Neural cell (in vitro differentiated cells): Measurements from ENCODE around the gene TYW1B. TPM values are rescaled to one million over a fixed set of nuclear protein-coding genes. Genes with fewer than 3 reads are reported as not detected.
"Not testable (repeated sequence)": the region's sequence is repeated elsewhere in the genome, so short reads cannot be mapped to it uniquely, and the experiment has no call there.

Experiments used
- H2AFZ ChIP-seq: fragments of 200-600, 300-800 bp; sonication (generic), shearing (Covaris generic); 2 replicates; pipeline ENCODE4 v1.6.0; 2014; ENCODE audit warnings: low read depth, mild to moderate bottlenecking, antibody characterized with exemption, low read length, moderate library complexity
- H3F3A ChIP-seq: fragments of 200-600 bp; shearing (Covaris generic); 2 replicates; pipeline ENCODE4 v1.6.1; 2016; ENCODE audit warnings: mild to moderate bottlenecking, moderate library complexity, mixed read lengths, antibody characterized with exemption, low read length; ENCODE audit not compliant: insufficient read depth, poor library complexity, severe bottlenecking
- H3K27ac ChIP-seq: fragments of 200-600, 300-800 bp; sonication (generic), shearing (Covaris generic); 2 replicates; pipeline ENCODE4 v1.5.1; 2014; ENCODE audit warnings: mild to moderate bottlenecking, low read length, moderate library complexity
- H3K27me3 ChIP-seq: fragments of 300-800, 200-600 bp; sonication (generic), shearing (Covaris generic); 2 replicates; pipeline ENCODE4 v1.6.0; 2014; ENCODE audit warnings: mild to moderate bottlenecking, low read depth, low read length, moderate library complexity; ENCODE audit not compliant: insufficient read depth
- H3K36me3 ChIP-seq: fragments of 300-800, 200-600 bp; sonication (generic), shearing (Covaris generic); 2 replicates; pipeline ENCODE4 v1.5.1; 2014; ENCODE audit warnings: mild to moderate bottlenecking, antibody characterized with exemption, low read length, moderate library complexity; ENCODE audit not compliant: insufficient read depth
- H3K4me2 ChIP-seq: fragments of 300-800, 200-600 bp; sonication (generic), shearing (Covaris generic); 2 replicates; pipeline ENCODE4 v1.6.0; 2014; ENCODE audit warnings: mild to moderate bottlenecking, low read length
- H3K4me3 ChIP-seq: fragments of 300-800, 200-600 bp; sonication (generic), shearing (Covaris generic); 2 replicates; pipeline ENCODE4 v1.5.1; 2014; ENCODE audit warnings: mild to moderate bottlenecking, low read length, moderate library complexity
- H3K79me2 ChIP-seq: fragments of 200-600 bp; shearing (Covaris generic); replicated peaks from 2 replicates; pipeline ENCODE4 v1.6.0; 2014; ENCODE audit warnings: mild to moderate bottlenecking, low read length, moderate library complexity; ENCODE audit not compliant: insufficient read depth
- H3K9ac ChIP-seq: fragments of 300-800, 200-600 bp; sonication (generic), shearing (Covaris generic); 2 replicates; pipeline ENCODE4 v1.6.1; 2016; ENCODE audit warnings: mild to moderate bottlenecking, low read length, mixed read lengths
- H3K9me2 ChIP-seq: fragments of 200-600 bp; shearing (Covaris generic); 2 replicates; pipeline ENCODE4 v1.6.1; 2016; ENCODE audit warnings: mild to moderate bottlenecking, low read length, mixed read lengths; ENCODE audit not compliant: insufficient read depth
- H3K9me3 ChIP-seq: fragments of 200-600, 300-800 bp; sonication (generic), shearing (Covaris generic); 2 replicates; pipeline ENCODE4 v1.6.1; 2016; ENCODE audit warnings: mild to moderate bottlenecking, mixed run types, low read length, moderate library complexity, mixed read lengths
- H4K20me1 ChIP-seq: fragments of 200-600 bp; shearing (Covaris generic); 2 replicates; pipeline ENCODE4 v1.6.1; 2016; ENCODE audit warnings: mild to moderate bottlenecking, mixed run types; ENCODE audit not compliant: insufficient read depth
- polyA plus RNA-seq: library from polyadenylated mRNA; depleted of rRNA; stranded (reverse); fragments of >200 nt; gene quantifications from 2 replicates; pipeline ENCODE4 v1.2.3, GENCODE V29; 2014

Gene TYW1B
- polyA plus RNA-seq, 1 donor from 2014 or later = 0.97 TPM

DNA sequence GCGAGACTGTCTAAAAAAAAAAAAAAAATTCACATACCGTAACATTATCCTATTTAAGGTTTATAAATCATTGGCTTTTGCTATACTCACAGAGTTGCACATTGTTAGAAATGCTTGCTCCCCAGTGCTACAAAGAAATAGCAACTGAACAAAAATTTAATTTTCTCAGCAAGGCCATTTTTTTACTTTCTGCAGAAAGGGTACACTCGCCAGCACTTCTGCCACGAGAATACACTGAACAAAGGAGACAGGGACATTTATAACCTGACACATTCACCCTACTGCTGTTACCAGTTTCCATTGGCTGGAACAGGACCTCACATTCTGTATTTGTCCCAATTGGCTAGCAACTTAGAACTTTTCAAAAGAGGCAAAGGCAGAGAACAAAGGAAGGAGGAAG lies 92.1 kb downstream of the TYW1B start:
- not testable (repeated sequence) for H3K36me3 ChIP-seq, H4K20me1 ChIP-seq, H3K9me3 ChIP-seq, H3F3A ChIP-seq, H3K9ac ChIP-seq, H3K4me2 ChIP-seq, H3K9me2 ChIP-seq, H3K27me3 ChIP-seq, H3K27ac ChIP-seq, H3K4me3 ChIP-seq, H3K79me2 ChIP-seq, H2AFZ ChIP-seq

DNA sequence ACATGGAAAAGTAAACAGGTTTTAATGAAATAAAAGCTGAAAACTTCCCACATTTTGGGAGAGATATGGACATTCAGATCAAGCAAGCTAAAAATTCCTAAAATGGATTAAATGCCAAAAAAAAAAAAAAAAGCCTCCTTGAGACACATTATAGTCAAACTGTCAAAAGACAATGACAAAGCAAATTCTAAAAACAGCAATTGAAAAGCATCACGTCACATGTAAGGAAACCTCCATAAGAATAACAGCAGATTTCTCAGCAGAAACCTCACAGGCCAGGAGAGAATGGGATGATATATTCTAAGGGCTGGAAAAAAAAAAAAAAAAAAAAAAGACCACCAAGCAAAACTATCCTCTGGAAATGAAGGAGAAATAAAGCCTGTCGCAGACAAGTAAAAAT lies 97.2 kb downstream of the TYW1B start:
- not testable (repeated sequence) for H2AFZ ChIP-seq, H3K27me3 ChIP-seq, H3K9me2 ChIP-seq, H3K36me3 ChIP-seq, H3K9me3 ChIP-seq, H3F3A ChIP-seq, H3K79me2 ChIP-seq, H3K4me2 ChIP-seq, H4K20me1 ChIP-seq, H3K27ac ChIP-seq, H3K9ac ChIP-seq, H3K4me3 ChIP-seq

DNA sequence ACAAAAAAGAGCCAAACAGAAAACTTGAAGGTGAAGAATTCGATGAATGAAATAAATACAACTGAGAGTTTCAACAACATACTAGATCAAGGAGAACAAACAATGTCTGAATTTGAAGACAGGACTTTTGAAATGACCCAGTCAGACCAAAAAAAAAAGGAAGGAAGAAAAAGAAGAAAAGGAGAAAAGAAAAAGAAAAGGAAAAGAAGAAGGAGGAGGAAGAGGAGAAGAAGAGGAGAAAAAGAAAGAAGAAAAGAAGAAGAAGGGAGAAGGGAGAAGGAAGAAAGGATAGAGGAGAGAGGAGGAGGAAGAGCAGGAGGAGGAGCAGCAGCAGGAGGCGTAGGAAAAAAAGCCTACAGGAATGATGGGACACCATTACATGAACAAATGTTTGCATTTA lies 97.6 kb downstream of the TYW1B start:
- H3K9me2 ChIP-seq, H2AFZ ChIP-seq, H3K79me2 ChIP-seq, H3K36me3 ChIP-seq, H3K27ac ChIP-seq, H3K4me2 ChIP-seq, H3K9me3 ChIP-seq, H4K20me1 ChIP-seq, H3K27me3 ChIP-seq, H3F3A ChIP-seq, H3K4me3 ChIP-seq, H3K9ac ChIP-seq: not testable (repeated sequence)

DNA sequence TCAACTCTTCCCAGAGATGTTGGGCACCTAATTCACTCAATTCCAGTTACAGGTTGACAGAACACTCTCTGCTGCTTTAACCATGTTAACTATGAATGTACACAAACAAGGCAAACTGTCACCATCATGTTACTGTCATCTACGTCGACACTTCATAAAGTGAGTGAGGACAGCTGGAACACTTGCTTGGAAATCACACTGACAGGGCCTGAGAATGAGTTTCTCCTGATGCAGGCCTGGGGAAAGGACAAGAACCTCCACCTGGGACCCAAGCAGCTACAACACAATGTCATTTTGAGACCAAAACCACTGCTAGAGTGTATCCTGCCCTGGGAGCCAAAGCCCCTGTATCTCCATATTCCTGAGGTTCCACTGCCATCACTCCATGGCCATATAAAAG lies 98.9 kb downstream of the TYW1B start:
- not testable (repeated sequence) for H3K4me3 ChIP-seq, H3K27me3 ChIP-seq

DNA sequence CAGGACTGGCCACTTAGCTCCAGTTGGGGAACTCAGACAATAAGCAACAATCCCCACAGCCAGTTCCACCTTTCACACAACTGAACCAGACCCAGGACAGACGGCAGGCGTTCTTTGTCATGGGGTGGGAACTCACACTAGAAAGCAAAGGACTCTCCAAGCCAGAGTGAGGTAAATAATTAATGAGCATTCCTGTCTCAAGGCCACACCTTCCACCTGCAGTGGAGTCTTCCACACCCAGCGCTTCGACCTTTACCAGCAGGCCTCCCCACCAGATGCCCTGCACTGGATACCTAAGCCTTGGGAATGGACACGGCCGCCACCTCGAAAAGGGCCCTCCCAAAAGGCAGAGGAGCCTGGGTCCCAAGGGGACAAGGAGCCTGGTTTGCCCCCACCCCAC lies 105.3 kb downstream of the TYW1B start:
- H4K20me1 ChIP-seq, H3K4me3 ChIP-seq, H3K27me3 ChIP-seq, H3K4me2 ChIP-seq, H3K36me3 ChIP-seq, H2AFZ ChIP-seq, H3K27ac ChIP-seq, H3K9me3 ChIP-seq, H3F3A ChIP-seq, H3K79me2 ChIP-seq, H3K9ac ChIP-seq, H3K9me2 ChIP-seq: not testable (repeated sequence)

More for the DNA sequence above, 98.9 kb downstream of the TYW1B start:
- not testable (repeated sequence) for H3K79me2 ChIP-seq, H3K9ac ChIP-seq, H3K4me2 ChIP-seq, H3K27ac ChIP-seq, H2AFZ ChIP-seq, H3F3A ChIP-seq, H4K20me1 ChIP-seq, H3K9me2 ChIP-seq, H3K36me3 ChIP-seq, H3K9me3 ChIP-seq

DNA sequence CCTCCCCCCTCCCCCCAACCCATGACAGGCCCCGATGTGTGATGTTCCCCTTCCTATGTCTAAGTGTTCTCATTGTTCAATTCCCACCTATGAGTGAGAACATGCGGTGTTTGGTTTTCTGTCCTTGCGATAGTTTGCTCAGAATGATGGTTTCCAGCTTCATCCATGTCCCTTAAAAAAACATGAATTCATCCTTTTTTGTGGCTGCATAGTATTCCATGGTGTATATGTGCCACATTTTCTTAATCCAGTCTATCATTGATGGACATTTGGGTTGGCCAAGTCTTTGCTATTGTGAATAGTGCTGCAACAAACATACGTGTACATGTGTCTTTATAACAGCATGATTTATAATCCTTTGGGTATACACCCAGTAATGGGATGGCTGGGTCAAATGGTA lies 107.1 kb downstream of the TYW1B start:
- H3K36me3 ChIP-seq, H3K27ac ChIP-seq, H3K9me2 ChIP-seq, H4K20me1 ChIP-seq, H3F3A ChIP-seq, H3K9ac ChIP-seq, H3K9me3 ChIP-seq, H2AFZ ChIP-seq, H3K79me2 ChIP-seq, H3K27me3 ChIP-seq, H3K4me3 ChIP-seq, H3K4me2 ChIP-seq: not testable (repeated sequence)

DNA sequence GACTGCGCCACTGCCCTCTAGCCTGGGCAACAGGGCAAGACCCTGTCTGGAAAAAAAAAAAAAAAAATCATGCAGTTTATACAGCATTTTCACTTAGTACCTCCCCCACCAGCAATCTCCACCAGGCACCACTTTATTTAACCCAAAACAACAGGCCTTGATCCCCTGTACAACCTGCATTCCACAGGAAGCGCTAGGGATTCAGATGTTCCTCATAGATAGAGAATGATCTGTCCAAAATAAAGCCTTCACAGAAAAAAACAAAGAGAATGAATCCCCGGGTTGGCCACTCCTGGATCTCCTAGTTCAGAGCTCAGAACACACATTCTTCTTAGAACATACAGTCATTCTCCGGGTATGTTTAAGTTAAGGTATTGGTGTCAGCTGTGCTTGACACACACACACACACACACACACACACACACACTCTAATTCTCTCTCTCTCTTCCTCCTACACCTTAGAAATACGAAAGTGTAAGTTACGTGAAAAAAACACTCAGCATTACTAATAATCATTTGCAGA lies 110.7 kb downstream of the TYW1B start:
- H3K9ac ChIP-seq = not testable (repeated sequence)

DNA sequence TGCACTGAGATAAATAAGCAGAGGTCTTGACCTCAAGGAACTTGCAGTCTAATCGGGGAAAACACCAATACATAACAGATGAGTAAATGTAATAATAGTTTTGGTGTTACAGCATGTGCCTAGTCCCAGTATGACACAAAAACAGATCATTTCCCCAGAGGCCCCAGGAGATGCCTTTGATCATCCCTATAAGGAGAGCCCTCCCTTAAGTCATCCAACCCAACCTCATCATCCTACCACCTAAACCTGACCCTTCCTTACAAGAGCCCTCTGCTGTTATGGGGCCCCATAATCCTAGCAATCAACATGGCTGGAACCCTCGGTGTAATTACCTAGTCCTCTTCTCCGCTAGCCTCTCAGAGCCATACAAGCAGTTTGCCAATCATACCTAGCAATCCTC lies 116.1 kb downstream of the TYW1B start:
- not testable (repeated sequence) for H3K79me2 ChIP-seq, H3K9ac ChIP-seq, H3K27ac ChIP-seq, H3K4me3 ChIP-seq, H4K20me1 ChIP-seq, H3K36me3 ChIP-seq, H2AFZ ChIP-seq, H3F3A ChIP-seq, H3K27me3 ChIP-seq, H3K9me3 ChIP-seq, H3K9me2 ChIP-seq, H3K4me2 ChIP-seq

More for the DNA sequence above, 110.7 kb downstream of the TYW1B start:
- H3K4me2 ChIP-seq, H3F3A ChIP-seq, H4K20me1 ChIP-seq, H3K27me3 ChIP-seq, H3K36me3 ChIP-seq, H2AFZ ChIP-seq, H3K9me3 ChIP-seq, H3K9me2 ChIP-seq, H3K4me3 ChIP-seq, H3K79me2 ChIP-seq, H3K27ac ChIP-seq: not testable (repeated sequence)
